Glomerular visceral epithelial cell (primary cell): ENCODE data around the gene AKT3.

ENCODE experiments used
- DNase-seq: peaks from one replicate; pipeline ENCODE4 v3.0.0-alpha.2; 2016; ENCODE audit errors: extremely low spot score

Gene AKT3

DNA sequence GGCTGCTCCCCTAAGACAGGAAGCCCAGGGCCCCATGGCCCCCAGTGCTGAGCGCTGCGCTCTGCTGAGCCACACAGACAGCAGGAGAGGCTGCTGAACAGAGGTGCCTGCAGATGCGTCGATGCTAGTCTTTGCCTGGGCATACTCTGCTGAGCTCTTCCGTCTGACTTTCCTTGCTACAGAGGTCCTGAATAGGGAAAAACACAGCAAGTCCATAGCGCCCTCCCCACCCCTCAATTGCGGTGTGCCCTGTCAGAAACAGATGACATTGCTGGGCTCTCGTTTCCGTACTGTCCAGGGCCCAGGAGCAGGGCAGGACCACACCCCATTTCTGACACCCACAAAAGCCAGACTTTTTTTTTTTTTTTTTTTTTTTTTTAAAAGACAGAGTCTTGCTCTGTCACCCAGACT, 341.7 kb downstream of the AKT3 start:
- DNase-seq: no peak

DNA sequence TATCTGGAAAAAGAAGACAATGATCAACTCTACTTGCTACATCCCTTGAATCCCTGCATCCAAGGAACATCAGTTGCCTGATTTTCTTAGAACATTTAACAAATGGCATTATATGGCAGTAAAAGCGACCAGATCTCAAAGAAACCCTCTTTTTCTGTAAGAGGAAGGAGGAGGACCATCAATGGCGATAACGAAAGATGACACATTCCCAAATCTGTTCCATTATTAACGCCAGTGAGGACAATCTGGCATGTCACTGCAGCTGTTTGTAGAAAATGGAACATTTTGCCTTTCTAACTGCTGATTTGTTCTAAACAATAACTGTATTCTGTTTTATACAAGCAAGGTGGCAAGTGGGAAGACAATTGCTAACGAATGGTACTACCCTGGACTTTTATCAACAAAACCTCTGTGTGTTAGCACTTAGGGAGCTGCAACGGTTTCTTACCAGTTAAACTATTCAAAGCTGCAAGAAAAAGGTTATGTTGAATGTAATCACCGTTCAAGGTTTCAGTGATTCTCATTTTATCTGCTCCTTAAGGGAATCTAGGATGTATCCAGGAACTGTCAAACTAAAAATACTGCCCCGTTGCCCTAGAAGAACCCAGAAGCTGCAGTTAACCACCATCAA, 342.3 kb downstream of the AKT3 start:
- DNase-seq: no peak

DNA sequence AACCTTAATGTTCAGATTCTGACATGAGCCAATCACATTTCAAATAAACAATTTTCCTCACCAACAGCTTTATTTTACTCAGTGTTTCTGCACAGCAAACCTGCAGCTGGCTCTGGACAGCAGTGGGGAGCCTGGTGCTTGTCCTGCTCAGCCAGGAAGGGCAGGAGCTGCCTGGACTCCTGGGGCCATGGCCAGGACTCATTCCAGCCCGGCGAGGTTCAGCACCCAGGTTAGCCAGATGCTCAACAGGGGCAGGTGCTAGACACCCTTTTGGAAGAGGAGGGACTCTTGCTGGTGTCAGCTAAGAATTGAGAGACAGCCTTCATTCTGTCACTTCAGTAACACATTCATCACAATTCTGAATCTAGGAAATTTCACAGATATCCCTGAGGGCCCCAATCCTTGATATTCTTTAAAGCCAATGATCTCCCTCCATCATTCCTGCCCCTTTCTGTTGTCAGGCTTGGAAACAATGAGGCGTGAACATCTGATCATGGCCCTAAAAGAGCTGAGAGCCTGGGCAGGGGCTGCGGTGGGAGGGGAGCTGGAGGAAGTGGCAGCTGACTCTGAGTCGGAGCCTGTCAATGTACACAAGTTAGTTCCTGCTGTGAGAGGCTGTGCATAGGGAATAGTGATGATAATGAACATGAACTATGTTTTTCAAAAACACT, 342.9 kb downstream of the AKT3 start:
- DNase-seq: no peak

DNA sequence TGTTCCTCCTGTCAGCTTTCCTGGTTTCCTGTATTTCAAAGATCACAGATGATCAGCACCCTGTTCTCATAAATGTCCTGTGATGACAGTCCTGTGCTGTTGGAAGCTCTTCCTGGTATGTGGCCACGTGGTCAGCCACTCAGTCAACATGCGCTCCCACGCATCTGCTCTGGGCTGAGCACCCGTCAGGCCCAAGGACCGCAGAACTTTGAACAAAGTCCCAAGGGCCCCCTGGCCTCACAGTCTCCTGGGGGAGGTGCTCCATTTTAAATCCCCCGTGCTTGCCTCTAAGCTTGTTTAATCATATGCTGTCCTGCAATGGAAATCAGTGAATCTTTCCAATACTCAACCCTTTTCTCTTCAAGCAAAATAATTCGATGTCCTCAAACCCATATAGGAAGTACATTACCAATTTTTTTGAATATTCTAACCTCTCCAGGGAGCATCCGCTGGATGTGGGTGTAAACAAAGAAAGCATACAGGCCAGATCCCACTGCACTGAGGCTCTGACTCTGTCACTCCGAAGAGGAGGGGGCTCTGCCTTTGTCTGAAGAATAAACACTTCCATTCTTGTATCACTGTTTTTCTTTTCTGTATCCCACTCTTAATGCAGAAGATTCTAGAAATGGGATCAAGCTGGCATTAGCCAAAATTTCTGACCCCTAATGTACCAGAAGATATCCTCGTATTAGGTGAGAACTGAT, 343.9 kb downstream of the AKT3 start:
- DNase-seq: no peak

DNA sequence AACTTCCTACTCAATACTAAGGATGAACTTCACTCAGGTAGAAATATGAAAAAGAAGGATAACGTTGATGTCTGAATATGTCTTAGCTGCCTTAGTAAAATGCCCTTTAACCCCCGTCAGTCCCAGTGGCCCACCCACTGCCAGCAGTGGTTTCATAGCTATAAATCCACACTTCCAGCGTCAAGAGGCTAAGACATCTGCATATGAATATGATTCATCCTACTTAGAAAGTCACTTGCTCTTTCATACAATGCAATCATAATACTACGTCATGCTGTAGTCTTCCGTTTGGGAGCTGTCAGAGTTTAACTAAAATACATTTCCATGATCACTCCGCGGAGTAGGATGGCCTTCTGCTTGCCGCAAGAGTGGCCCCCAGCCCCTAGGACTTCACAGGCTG, 346.9 kb downstream of the AKT3 start:
- no peak for DNase-seq

DNA sequence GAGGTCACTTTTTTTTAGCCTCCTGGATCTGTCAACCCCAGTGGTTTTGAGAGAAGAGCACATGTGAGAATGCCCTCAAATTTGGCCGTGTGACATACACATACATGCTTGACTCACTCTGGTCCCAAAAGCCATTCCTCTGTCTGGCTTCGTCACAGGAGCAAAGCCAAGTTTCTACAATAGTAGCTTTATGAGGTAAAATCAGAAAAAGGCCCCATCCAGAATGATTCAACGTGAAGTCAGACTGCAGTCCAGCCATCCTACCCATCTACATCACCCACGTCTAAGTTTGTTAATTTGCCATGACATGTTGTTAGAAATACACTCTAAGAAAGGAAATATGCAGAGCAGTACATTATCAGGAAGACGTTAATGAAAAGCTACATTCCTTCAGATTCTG, 349.0 kb downstream of the AKT3 start:
- DNase-seq: no peak

DNA sequence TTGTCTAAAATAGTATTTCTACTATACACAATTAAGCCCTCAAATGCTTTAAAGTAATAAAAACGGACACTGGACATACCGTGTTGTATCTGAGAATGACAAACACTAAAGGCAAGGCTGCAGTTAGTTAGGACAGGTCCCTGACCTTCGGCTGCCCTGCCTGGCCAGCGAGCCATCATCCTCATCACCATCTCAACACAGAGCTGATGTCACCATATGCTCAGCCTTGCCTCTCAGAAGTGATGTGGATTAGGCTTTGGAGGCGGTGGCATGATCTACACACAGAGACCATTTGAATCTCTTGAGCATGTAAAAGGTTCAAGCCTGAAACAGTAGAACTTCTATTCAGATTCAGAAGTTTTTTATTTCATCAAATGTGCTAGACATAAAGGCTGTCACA, 349.5 kb downstream of the AKT3 start:
- no peak for DNase-seq

DNA sequence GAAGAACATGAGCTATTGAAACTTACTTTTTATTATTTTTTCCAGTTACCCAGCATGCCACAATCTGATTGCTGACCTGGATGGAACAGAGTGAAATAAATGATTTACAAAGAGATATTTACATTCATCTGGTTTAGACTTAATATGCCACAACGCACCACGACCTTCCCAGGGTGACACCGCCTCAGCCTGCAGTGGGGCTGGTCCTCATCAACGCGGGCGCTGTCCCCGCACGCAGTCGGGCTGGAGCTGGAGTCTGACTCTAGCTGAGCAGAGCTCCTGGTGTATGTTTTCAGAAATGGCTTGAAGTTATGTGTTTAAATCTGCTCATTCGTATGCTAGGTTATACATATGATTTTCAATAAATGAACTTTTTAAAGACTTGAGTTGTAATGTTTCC, 350.3 kb downstream of the AKT3 start:
- no peak for DNase-seq

DNA sequence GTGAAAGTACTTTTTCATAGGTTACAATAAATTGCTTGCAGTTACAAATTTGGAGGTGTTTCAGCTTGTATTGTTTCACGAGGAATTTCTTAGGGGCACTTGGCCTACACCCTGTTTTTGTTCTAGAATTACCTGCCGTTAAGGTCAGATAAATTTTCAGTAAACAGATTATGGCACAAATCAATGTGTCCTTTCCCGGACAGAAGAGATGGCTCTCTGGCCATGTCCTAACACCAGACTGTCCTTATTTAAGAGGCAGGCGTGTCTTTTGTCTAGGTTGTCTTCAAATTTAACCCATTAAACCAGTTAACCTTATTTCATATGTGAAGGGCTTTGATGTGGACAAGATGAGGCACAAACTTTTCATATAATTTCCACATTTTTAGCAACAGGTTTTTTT, 350.8 kb downstream of the AKT3 start:
- DNase-seq: no peak

DNA sequence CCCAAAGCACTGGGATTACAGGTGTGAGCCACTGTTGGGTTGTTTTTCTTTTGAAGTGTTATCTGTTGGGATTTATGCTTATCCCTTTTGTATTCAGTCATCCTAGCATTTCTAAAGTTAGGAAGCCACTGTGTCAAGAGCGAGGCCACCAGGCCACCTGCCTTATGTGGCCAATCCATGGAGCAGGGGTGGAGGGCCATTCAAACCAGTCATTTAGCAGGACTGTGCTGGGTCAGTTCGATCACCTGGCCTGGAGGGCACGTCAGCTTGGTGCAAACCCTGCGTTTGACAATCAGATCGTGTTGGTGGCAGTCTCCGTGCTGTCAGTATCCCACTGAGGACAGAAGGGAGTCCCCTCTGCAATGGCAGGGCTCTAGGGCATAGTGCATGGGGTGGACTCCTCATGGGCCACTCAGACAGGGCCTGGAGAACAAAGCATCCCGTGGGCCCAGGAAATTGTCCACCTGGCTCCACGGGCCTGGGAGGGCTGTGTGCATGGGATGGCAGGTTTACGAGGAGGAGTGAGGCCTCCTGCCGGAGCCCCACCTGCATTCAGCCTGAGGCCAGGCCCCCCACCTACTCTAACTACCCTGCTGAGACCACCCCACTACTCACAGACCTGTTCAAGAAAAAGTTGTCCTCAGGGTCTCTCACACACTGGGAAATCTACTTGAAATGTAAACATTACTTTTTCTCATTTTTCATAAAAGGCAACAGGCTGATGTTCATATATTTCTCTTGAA, 351.9 kb downstream of the AKT3 start:
- no peak for DNase-seq

DNA sequence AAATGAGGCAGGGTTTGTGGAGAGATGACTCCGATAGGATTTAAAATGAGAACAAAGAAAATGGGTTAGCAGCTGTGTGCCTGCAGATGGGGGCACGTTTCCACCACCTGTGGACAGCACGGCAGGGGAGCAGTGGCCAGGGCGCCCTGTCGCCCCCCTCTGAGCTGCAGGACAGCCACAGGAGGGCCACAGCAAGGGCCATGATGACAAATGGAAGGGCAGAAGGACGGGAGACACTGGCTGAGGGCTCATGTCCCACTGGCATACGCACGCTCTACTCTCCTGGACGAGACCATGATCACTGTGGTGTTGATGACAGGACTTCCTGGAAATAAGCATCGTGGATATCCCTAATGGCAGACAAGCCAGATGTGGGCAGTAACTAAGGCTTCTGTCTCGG, 353.2 kb downstream of the AKT3 start:
- DNase-seq: no peak

DNA sequence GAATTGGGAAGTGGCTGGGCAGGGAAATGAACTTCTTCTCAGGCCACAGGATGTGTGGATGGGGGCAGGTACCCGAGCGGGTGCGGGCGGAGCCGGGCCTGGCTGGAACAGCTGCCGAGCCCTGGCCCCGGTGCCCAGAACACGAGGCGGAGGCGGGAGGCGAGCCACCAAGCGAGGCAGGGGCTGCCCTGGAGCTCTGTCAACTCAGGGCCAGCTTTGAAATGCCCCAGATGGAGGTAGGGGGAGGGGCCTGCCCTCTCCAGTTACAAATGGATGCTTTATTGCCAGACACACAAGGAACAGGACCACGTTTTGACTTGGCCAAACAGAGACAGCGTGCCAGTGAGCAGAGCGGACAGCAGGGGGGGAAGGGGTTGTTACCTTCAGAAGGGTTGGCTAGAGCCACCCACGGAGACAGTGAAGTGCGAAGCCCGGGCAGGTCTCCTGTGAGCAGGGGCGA, 353.8 kb downstream of the AKT3 start:
- no peak for DNase-seq

DNA sequence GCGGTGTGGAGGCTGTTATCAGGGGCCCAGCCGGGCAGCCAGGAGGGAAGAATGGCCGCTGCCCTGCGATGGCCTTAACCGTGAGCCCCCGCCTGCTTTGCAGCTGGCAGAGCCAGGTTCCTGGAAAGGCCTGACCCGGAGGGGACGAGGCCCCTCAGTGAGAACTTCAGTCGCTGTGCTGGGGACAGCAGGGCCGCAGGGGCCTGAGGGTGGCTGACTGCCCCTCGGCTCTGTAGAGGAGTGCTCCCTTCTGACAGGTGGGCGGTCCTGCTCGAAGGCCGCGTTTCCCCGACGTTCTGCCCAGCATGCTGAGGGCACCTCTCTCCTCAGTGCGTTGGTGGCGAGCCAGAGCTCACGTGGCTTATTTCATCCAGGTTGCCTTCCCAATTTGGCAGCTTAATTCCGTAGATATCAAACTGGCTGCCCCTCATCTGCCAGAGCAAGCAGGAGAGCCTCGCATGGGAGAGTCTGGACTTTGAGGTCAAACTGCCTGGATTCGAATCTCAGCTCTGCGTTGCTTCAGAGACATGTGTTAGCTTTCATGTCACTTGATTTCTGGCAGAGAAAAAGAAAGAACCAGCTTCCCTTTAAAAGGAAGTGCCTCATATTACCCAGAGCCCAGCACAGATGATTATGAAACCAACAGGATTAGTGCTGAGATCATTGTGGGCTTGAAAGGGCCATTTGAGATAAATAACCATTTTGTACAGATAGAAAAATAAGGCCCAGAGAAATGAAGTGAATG, 354.4 kb downstream of the AKT3 start:
- no peak for DNase-seq

DNA sequence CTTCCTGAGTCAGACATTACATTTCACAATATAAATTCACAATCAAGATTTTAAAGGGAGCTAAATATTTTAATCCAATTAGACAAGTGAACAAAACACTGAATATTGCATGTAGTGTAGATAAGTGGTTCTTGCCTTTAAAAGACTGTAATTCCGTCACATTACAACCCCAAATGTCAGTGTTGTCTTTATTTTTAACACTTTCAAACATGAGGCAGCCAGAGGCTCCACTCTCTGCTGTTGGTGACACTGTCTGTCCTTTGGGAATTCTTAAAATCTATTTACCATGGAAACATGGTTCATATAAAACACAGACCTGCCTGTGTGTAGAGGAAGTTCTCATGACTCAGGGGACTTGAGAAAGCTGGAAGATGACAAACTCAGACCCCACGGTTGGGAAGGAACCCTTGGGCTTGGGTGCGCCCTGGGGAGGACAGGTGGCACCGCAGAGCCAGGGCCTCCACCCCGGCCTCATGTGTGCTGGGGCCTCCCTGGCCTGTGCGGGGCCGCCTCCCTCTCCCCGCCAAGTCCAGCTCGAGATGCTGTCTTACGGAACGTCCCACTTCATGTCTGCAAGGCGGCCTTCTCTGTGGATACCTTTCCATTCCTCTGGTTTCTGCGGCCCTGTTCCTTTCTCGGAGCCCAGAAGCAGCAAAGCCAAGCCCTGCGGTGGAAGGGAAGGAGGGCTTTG, 355.2 kb downstream of the AKT3 start:
- no peak for DNase-seq

DNA sequence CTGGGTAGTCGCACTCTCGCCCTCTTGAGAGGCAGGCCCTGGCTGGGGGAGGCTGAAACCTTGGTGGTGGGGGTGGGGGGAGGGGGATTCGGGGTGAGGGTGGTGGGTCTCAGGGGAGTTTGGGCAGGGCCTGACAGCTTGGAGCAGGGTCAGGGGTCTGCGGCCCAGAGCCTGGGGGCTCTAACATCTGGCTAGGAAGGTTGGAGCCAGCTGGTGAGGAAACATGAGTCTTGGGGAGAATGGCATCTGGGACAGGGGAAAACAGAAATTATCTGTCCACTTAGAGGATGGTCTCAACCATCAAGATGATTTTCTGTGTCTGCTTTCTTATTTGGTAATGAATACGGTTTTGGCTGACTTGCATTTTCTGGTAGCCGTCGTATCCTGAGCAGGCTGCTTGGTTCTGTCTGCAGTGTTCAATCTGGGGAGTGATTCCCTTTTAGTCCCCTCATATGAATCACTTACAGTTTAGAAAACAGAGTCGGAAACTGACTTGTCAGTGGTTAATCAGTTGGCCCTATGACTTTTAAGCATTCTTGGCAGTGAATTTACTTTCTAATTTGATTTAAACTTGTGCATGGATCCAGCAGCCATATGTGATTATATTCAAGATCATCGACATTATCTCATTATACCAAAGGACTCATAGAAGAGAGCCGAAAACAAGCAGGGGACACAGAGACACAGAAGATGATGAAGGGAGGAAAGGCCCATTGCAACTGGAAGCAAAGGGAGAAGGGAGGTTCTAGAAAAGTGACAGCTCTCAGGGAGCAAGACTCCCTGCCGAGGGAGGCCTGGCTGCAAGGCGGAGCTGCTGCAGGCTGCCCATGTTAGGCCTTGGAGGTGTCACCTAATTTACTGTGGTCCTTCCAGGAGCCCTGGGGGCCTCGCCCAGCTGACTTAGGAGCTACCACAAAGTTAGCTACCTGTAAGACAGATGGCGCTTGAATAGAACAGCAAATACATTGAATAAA, 356.6 kb downstream of the AKT3 start:
- no peak for DNase-seq

DNA sequence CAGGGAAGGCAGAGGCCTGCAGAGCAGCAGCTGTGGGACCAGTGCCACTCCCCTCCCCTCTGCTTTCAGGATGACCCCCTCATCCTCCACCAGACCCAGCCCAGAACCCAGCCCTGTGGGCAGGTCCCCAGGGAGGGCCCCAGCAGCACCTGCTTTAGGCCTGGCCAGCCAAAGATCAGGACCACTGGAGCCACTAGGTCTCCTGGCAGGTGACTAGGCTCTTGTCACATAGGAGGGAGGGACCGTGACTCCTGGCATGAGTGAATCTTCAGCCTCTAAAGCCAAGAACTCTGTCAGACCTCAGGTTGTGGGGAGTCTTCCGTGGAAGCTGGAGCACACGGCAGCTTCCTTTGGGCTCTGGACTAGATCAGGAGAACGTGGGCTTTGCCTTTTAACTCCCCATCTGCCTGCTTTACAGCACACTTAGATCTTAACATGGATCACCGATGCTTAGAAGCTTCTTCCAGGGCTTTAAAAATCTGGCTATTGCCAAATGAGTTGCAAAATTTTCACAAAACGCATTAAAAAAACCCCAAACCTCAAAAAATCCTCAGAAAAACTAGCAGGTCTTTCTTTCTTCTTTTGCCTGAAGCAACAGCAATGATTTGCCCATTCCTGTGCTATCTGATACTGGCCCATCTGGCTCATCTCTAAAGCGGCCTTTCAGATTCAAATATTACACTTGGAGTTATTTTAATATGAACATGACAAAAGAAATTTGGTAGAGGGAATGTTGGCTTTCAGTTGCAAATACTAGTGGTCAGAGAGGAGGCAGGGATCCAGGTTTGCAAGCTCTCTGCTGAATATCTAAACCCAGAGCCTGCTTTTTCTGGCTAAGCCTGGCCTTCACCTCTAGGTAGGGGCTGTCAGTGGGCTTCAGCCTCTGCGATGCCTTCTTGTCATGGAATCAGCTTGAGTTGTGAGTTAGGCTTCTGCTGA, 359.0 kb downstream of the AKT3 start:
- no peak for DNase-seq

DNA sequence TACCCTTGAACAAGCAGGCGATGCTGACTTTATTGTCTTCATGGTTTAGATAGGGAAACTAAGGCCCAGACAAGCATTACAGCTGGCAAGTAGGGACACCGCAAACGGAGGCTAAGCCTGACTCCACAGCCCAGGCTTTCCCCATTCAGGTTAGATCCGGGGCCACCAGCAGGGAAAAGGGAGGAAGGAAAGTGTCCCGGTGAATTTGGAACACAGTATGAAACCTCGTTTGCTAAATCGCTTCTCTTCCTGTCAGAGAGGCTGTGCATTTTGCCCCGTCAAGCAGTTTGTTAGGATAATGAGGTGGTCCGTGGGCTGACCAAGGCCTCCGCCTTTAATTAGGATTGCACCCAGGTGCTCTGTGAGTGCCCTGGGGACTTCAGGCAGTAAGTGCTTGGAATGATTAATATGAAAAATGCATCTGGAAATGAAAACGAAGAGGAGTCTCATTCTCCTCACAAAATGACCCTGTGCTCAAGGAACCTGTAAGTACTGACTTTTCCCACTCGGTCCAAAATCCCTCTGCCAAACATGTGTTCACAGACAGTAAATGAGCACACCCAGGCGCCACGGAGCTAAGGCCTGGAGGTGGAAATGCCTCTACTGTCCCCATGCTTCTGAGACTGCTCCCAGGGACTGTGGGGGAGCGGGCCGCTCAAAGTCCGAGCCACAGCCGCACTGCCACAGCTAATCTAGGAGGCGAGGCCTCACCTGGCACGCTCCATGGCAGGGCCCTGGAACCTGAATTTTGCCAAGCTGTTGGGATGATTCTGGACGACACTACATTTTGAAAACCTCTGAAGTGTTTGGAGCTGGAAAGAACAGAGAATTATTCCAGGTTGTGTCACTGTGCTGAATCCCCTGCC, 360.1 kb downstream of the AKT3 start:
- no peak for DNase-seq

DNA sequence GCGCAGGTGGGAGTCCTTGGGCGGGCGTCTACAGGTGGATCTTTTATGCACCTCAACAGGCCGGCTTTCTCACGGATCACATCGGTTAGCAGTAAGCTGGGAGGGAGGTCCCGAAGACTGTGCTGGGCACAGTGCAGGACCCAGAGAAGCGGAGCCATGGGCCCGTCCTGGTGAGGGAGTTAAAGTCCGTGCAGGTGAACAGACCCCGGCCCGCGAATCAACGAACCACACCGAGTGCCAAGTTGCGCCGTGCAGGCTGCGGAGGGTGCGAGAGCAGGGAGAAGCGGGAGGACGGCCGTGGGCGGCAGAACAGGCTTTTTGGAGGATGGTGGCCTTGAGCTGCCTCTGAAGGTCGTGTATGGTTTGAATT, 360.9 kb downstream of the AKT3 start:
- DNase-seq: no peak
